PFSK-1 (cell line): ENCODE data around the gene ARHGAP10.

Experiments used
- FOXP2 ChIP-seq: optimal IDR thresholded peaks from 2 replicates; pipeline ENCODE3; 2011; ENCODE audit warnings: borderline replicate concordance, control low read depth, inconsistent platforms; ENCODE audit not compliant: insufficient read depth; ENCODE audit errors: extremely low read length, extremely low read depth
- POLR2AphosphoS5 ChIP-seq: IDR thresholded peaks from 2 replicates; pipeline ENCODE4 v1.6.1; 2012; ENCODE audit warnings: low read depth, mild to moderate bottlenecking, control low read depth, low read length, moderate library complexity
- REST ChIP-seq, 2 experiments: IDR thresholded peaks; 2 replicates each; pipeline versions ENCODE4 v1.6.1 to v1.8.0; 2011 to 2012; ENCODE audit warnings: low read depth in 2 of 2, low read length in 2 of 2, control low read depth in 1 of 2, inconsistent platforms in 1 of 2, mild to moderate bottlenecking in 1 of 2, moderate library complexity in 1 of 2; ENCODE audit not compliant: insufficient read depth in 1 of 2
- SIN3A ChIP-seq: IDR thresholded peaks from 2 replicates; pipeline ENCODE4 v1.6.1; 2012; ENCODE audit warnings: mild to moderate bottlenecking, low read length, moderate library complexity, borderline replicate concordance; ENCODE audit not compliant: insufficient read depth
- TAF1 ChIP-seq: IDR thresholded peaks from 2 replicates; pipeline ENCODE4 v1.6.1; 2012; ENCODE audit warnings: low read length, control low read depth, borderline replicate concordance; ENCODE audit not compliant: insufficient read depth

GRCh38 chr4:147866532-147867271 lies 134.8 kb downstream of the ARHGAP10 start:
- no peak for TF ChIP-seq POLR2AphosphoS5
- no peak for TF ChIP-seq REST (IDR thresholded peaks at IDR 0.05; ENCODE audit: insufficient read depth in 1 of 2, low read depth in 2 of 2, low read length in 2 of 2)
- no peak for TF ChIP-seq TAF1
- TF ChIP-seq FOXP2, result no peak
- TF ChIP-seq SIN3A, result no peak
